H1 (cell line): ENCODE measurements around the gene ABCA1. TPM values are rescaled to one million over a fixed set of nuclear protein-coding genes. Genes with fewer than 3 reads are reported as not detected.

Experiments
- ASH2L ChIP-seq: fragments of 200-600, 300-600 bp; sonication (generic); IDR thresholded peaks from one replicate; pipeline ENCODE4 v1.7.1; 2017; ENCODE audit warnings: low read length
- POU5F1 ChIP-seq: IDR thresholded peaks from 2 replicates; pipeline ENCODE4 v1.6.1; 2011; ENCODE audit warnings: low read depth, mild to moderate bottlenecking, low read length, moderate library complexity
- SP2 ChIP-seq: IDR thresholded peaks from 2 replicates; pipeline ENCODE4 v1.6.1; 2012; ENCODE audit warnings: mild to moderate bottlenecking, low read length, inconsistent platforms
- SRF ChIP-seq: IDR thresholded peaks from 2 replicates; pipeline ENCODE4 v1.6.1; 2011; ENCODE audit warnings: mild to moderate bottlenecking, low read depth, low read length, moderate library complexity
- polyA plus RNA-seq, 7 experiments: library from polyadenylated mRNA; depleted of rRNA in 3 of 7; stranded (reverse) in 5 of 7; unstranded in 2 of 7; fragments of >200 nt in 5 of 7; fragments of 200-250 nt in 2 of 7; gene quantifications; 1 replicate in 5 of 7; 2 replicates in 1 of 7; 4 replicates in 1 of 7; pipeline versions ENCODE4 v1.2.1 to v1.2.3, GENCODE V29; 2011 to 2013; ENCODE audit warnings: missing spikeins in 2 of 7, mixed read lengths in 2 of 7
- total RNA-seq: library from RNA; stranded (reverse); fragmentation: NEBNext Ultra II Directional; extraction: Animal tissue kit (Norgen Biotek cat#: 25700); gene quantifications from 2 replicates; pipeline ENCODE4 v1.2.1, GENCODE V29; 2021

The ABCA1 gene
- total and polyA plus RNA-seq, 2 of the 8 experiments (the other 6 are each of a cell fraction or from before 2014, with no cell fraction given), result 6.9 to 7.8 TPM

DNA sequence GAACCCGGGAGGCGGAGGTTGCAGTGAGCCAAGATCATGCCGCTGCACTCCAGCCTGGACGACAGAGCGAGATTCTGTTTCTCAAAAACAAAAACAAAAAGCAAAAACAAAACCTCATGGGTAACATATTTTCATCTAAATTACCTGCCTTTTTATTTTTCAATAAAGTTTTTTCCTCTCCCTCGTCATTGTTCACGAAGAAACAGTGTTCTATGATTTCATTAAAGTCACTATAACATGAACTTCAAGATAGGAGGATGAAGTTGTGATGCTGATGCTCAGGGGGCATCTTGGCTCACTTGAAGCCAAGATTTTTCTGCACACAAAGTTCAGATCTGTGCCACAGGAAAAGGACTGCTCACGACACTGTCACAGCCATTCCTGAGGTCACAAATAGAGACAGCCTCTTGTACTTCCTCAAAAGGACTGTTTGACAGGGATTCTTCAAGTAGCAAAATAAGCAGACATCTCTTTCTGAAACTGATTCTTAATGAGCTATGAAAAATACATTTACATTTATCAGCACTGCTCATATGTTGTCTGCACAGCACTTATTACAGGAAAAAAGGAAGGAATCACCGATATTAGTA lies 147.9 kb downstream of the ABCA1 start (continued):
- TF ChIP-seq SP2 (no peak), ASH2L (no peak), SRF (no peak), POU5F1 (no peak)
